Smooth muscle cell (in vitro differentiated cells): Measurements from ENCODE around the gene PANK2. TPM values are rescaled to one million over a fixed set of nuclear protein-coding genes. Genes with fewer than 3 reads are reported as not detected.

Experiments
- DNase-seq: peaks from one replicate; lab custom pipeline; 2025; ENCODE audit not compliant: unreplicated experiment; lab: John Stamatoyannopoulos, UW
- H2AFZ ChIP-seq: fragments of 200-600 bp; sonication (generic); 2 replicates; pipeline ENCODE4 v1.6.0; 2016; ENCODE audit warnings: antibody characterized with exemption, low read depth, mild to moderate bottlenecking
- H3F3A ChIP-seq: fragments of 200-600 bp; sonication (generic); 2 replicates; pipeline ENCODE4 v1.6.0; 2017; ENCODE audit warnings: antibody characterized with exemption, low read depth
- H3K27ac ChIP-seq: fragments of 200-600 bp; sonication (generic); 2 replicates; pipeline ENCODE4 v1.5.1; 2016; ENCODE audit warnings: low read depth, mild to moderate bottlenecking
- H3K27me3 ChIP-seq: fragments of 200-600 bp; sonication (generic); 2 replicates; pipeline ENCODE4 v1.6.1; 2016; ENCODE audit warnings: low read depth, mild to moderate bottlenecking
- H3K36me3 ChIP-seq: fragments of 200-600 bp; sonication (generic); 2 replicates; pipeline ENCODE4 v1.5.1; 2016; ENCODE audit warnings: low read depth
- H3K4me1 ChIP-seq: fragments of 200-600 bp; sonication (generic); 2 replicates; pipeline ENCODE4 v1.5.1; 2016; ENCODE audit warnings: low read depth
- H3K4me2 ChIP-seq: fragments of 200-600 bp; sonication (generic); 2 replicates; pipeline ENCODE4 v1.6.0; 2016; ENCODE audit warnings: mild to moderate bottlenecking
- H3K4me3 ChIP-seq: fragments of 200-600 bp; sonication (generic); 2 replicates; pipeline ENCODE4 v1.5.1; 2016; ENCODE audit warnings: mild to moderate bottlenecking
- H3K79me2 ChIP-seq: fragments of 200-600 bp; sonication (generic); 2 replicates; pipeline ENCODE4 v1.6.0; 2016; ENCODE audit warnings: low read depth, mild to moderate bottlenecking
- H3K9ac ChIP-seq: fragments of 200-600 bp; sonication (generic); 2 replicates; pipeline ENCODE4 v1.6.0; 2016; ENCODE audit warnings: low read depth
- H3K9me3 ChIP-seq: fragments of 200-600 bp; sonication (generic); replicated peaks from 2 replicates; pipeline ENCODE4 v1.5.1; 2016; ENCODE audit warnings: low read depth
- H4K20me1 ChIP-seq: fragments of 200-600 bp; sonication (generic); 2 replicates; pipeline ENCODE4 v1.6.0; 2016; ENCODE audit warnings: low read depth
- WGBS: methylation state at CpG from one replicate; pipeline ENCODE4 v1.1.7; 2016; ENCODE audit warnings: low lambda C conversion rate; 5-methylcytosine and 5-hydroxymethylcytosine counted together
- polyA plus RNA-seq: library from polyadenylated mRNA; unstranded; fragments of >200 nt; fragmentation: Nextera tagmentation; extraction: Ambion mirVana; gene quantifications from 2 replicates; pipeline ENCODE4 v1.2.1, GENCODE V29; 2016
- total RNA-seq: library from RNA; depleted of rRNA; stranded (reverse); fragments of >200 nt; gene quantifications from 2 replicates; pipeline ENCODE4 v1.2.3, GENCODE V29; 2014
- TF ChIP-seq, protein P1 (sequence below): fragments of 200-600 bp; sonication (generic); IDR thresholded peaks from 2 replicates; pipeline ENCODE4 v1.5.1; 2017; ENCODE audit warnings: borderline replicate concordance, mild to moderate bottlenecking, antibody characterized with exemption; ENCODE audit not compliant: insufficient read depth, poor library complexity, severe bottlenecking

PANK2 gene
- total and polyA plus RNA-seq, 2 experiments from 2014 or later: 24.7 to 40.8 TPM

GRCh38 chr20:3890398-3890751, 1.2 kb downstream of the PANK2 start:
- no peaks in the 10 kb centered on the region for H3K9me3 ChIP-seq
- DNase-seq: no peak
- peak overlapping the region; percentile 88 for H3K9ac ChIP-seq
- H3K27me3 ChIP-seq: no peaks in the 10 kb centered on the region
- peak overlapping the region; percentile 77 for H3K4me3 ChIP-seq
- H4K20me1 ChIP-seq: peaks cover 57% of the 10 kb centered on the region
- peak overlapping the region; percentile 94 for H3K4me2 ChIP-seq
- H3K4me1 ChIP-seq: peaks cover 32% of the 10 kb centered on the region
- H3K79me2 ChIP-seq: peaks cover 75% of the 10 kb centered on the region
- H3K36me3 ChIP-seq: no peaks in the 10 kb centered on the region
- TF ChIP-seq, protein P1, sequence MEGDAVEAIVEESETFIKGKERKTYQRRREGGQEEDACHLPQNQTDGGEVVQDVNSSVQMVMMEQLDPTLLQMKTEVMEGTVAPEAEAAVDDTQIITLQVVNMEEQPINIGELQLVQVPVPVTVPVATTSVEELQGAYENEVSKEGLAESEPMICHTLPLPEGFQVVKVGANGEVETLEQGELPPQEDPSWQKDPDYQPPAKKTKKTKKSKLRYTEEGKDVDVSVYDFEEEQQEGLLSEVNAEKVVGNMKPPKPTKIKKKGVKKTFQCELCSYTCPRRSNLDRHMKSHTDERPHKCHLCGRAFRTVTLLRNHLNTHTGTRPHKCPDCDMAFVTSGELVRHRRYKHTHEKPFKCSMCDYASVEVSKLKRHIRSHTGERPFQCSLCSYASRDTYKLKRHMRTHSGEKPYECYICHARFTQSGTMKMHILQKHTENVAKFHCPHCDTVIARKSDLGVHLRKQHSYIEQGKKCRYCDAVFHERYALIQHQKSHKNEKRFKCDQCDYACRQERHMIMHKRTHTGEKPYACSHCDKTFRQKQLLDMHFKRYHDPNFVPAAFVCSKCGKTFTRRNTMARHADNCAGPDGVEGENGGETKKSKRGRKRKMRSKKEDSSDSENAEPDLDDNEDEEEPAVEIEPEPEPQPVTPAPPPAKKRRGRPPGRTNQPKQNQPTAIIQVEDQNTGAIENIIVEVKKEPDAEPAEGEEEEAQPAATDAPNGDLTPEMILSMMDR: no peak
- WGBS: 3% methylated on average over 3 of the region's 3 CpGs
- peak overlapping the region; percentile 68 for H3K27ac ChIP-seq
- H2AFZ ChIP-seq: no peak overlapping the region
- peaks cover 3% of the 10 kb centered on the region for H3F3A ChIP-seq

DNA sequence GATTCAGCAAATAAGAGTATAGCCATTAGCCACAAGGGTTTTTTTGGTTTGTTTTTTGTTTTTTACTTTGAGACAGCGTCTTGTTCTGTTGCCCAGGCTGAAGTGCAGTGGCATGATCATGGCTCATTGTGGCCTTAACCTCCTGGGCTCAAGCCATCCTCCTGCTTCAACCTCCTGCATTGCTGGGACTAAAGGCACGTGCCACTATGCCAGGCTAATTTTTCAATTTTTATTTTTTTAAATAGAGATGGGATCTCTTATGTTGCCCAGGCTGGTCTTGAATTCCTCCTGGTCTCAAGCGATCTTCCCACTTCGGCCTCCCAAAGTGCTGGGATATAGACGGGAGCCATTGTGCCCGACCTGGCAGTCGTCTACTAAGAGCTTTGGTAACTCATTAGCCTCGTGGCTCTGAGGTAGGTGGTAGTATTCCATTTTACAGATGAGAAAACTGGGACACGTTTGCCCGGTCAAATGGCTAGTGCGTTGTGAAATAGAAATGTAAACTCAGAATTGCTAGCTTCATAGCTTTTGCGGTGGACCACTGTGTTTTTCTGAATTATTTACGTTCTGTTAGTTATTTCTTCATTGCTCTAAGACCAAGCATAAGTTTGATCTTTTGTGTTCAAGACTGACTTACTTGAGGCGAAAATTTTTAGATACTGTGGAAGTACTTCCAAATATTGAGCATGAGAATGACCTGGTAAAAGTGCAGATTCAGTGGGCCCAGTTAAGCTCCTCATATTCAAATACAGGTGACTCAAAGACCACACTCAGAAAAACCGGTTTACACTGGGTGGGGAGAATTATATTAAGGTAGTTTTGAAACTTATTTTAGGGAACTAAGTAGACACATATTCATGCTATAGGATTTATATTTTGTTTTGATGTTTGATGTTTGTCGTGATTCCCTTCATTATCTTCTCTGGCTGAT, 2.1 kb downstream of the PANK2 start:
- Histone ChIP-seq H4K20me1 (peaks cover 66% of the 10 kb centered on the region), H3K79me2 (peaks cover 81% of the 10 kb centered on the region), H3K9ac (peak overlapping the region; percentile 88), H3K4me2 (peak overlapping the region; percentile 94), H2AFZ (no peak overlapping the region), H3K27me3 (no peaks in the 10 kb centered on the region), H3K4me1 (peaks cover 32% of the 10 kb centered on the region), H3K9me3 (no peaks in the 10 kb centered on the region), H3K27ac (peak overlapping the region; percentile 68), H3F3A (no peaks in the 10 kb centered on the region), H3K4me3 (peak overlapping the region; percentile 77), H3K36me3 (no peaks in the 10 kb centered on the region)
- TF ChIP-seq, protein P1: no peak
- WGBS: 50% methylated on average over 16 of the region's 16 CpGs
- DNase-seq: no peak

DNA sequence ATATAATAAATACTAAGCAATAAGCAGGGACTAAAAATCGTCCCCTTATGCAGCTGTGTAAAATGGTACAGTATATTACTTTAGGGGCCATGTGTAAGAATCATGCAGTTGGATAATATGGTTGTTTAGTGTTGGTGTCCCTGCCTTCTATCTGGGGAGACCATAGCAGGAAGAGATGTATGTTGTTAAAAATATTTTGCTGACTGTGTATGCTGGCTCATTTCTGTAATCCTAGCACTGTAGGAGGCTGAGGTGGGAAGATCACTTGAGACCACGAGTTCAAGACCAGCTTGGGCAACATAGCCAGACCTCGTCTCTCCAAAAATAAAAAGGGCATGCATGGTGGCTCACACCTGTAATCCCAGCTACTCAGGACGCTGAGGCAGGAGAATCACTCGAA, 5.6 kb downstream of the PANK2 start:
- no peak for DNase-seq
- Histone ChIP-seq H4K20me1 (peaks cover 100% of the 10 kb centered on the region), H2AFZ (no peak overlapping the region)

More for the DNA sequence above, 5.6 kb downstream of the PANK2 start:
- TF ChIP-seq, protein P1: no peak
- Histone ChIP-seq H3K4me3 (no peak overlapping the region), H3K36me3 (no peaks in the 10 kb centered on the region), H3K27me3 (no peaks in the 10 kb centered on the region), H3K27ac (no peak overlapping the region), H3F3A (no peaks in the 10 kb centered on the region), H3K79me2 (peaks cover 100% of the 10 kb centered on the region), H3K9me3 (no peaks in the 10 kb centered on the region), H3K4me1 (peaks cover 28% of the 10 kb centered on the region), H3K9ac (no peak overlapping the region), H3K4me2 (no peak overlapping the region)
- WGBS: 92% methylated on average over 5 of the region's 5 CpGs
